A673 (cell line): ENCODE measurements around the gene RPH3AL. TPM values are rescaled to one million over a fixed set of nuclear protein-coding genes. Genes with fewer than 3 reads are reported as not detected.

ENCODE experiments used
- Bru-seq: library from RNA; stranded (reverse); fragments of 400-500 nt; gene quantifications from one replicate; lab custom pipeline; 2021; lab: Mats Ljungman, UMichigan
- BruChase-seq, 2 experiments: library from RNA; stranded (reverse); fragments of 400-500 nt; gene quantifications; one replicate each; lab custom pipeline; 2021; lab: Mats Ljungman, UMichigan
- BruUV-seq: library from RNA; stranded (reverse); fragments of 400-500 nt; replicated peaks from 2 replicates; lab custom pipeline; 2021; lab: Mats Ljungman, UMichigan
- CTCF ChIA-PET: fragments of 300-600 bp; sonication (Branson Sonifier 250); formaldehyde crosslinking; loops from one replicate; lab custom pipeline; 2022; ENCODE audit warnings: antibody characterized with exemption; lab: Charles Lee
- POLR2A ChIA-PET: fragments of 300-600 bp; sonication (Branson Sonifier 250); formaldehyde crosslinking; loops from one replicate; lab custom pipeline; 2022; ENCODE audit warnings: antibody characterized with exemption; ENCODE audit not compliant: low non-redundant PET; lab: Charles Lee
- DNase-seq: peaks from one replicate; pipeline ENCODE4 v3.0.0-alpha.2; 2015; ENCODE audit warnings: low spot score
- H3K27ac ChIP-seq: fragments of 200-600 bp; sonication (generic); 2 replicates; pipeline ENCODE4 v1.5.1; 2016; ENCODE audit warnings: mixed run types, low read depth, mild to moderate bottlenecking, mixed read lengths, antibody characterized with exemption, low read length; ENCODE audit not compliant: poor library complexity, severe bottlenecking
- H3K27me3 ChIP-seq: fragments of 200-600 bp; sonication (generic); replicated peaks from 2 replicates; pipeline ENCODE4 v1.6.1; 2017; ENCODE audit warnings: mixed run types, low read depth, mild to moderate bottlenecking, mixed read lengths, antibody characterized with exemption, low read length; ENCODE audit not compliant: insufficient read depth, poor library complexity
- H3K36me3 ChIP-seq: fragments of 200-600 bp; sonication (generic); 2 replicates; pipeline ENCODE4 v1.6.1; 2016; ENCODE audit warnings: mixed run types, mild to moderate bottlenecking, mixed read lengths, antibody characterized with exemption, low read length; ENCODE audit not compliant: insufficient read depth, poor library complexity, severe bottlenecking
- H3K4me1 ChIP-seq: fragments of 200-600 bp; sonication (generic); 2 replicates; pipeline ENCODE4 v1.6.1; 2017; ENCODE audit warnings: mixed run types, mild to moderate bottlenecking, mixed read lengths, antibody characterized with exemption, low read length; ENCODE audit not compliant: insufficient read depth, poor library complexity, severe bottlenecking
- H3K4me3 ChIP-seq: fragments of 200-600 bp; sonication (generic); 2 replicates; pipeline ENCODE4 v1.5.1; 2016; ENCODE audit warnings: low read depth, mixed run types, mild to moderate bottlenecking, mixed read lengths, low read length; ENCODE audit not compliant: poor library complexity, severe bottlenecking
- H3K9me3 ChIP-seq: fragments of 200-600 bp; sonication (generic); 2 replicates; pipeline ENCODE4 v1.6.1; 2016; ENCODE audit warnings: mixed run types, low read depth, mild to moderate bottlenecking, mixed read lengths, antibody characterized with exemption, low read length; ENCODE audit not compliant: poor library complexity, severe bottlenecking
- EZH2 ChIP-seq: fragments of 200-600 bp; sonication (generic); IDR thresholded peaks from 2 replicates; pipeline ENCODE4 v1.6.1; 2017; ENCODE audit warnings: borderline replicate concordance, low read depth, mild to moderate bottlenecking, mixed read lengths, antibody characterized with exemption, low read length; ENCODE audit not compliant: poor library complexity, severe bottlenecking
- intact Hi-C: fragments of 100-400 bp; cut with micrococcal nuclease; formaldehyde crosslinking; loops from one replicate; pipeline ENCODE4 v1.10.0; 2022; ENCODE audit not compliant: unreplicated experiment
- long read RNA-seq: library from polyadenylated mRNA; stranded (forward); transcript quantifications from one replicate; pipeline ENCODE4 v2.0.0, GENCODE V29; 2022
- total RNA-seq: library from RNA; stranded (reverse); gene quantifications from 2 replicates; pipeline ENCODE4 v1.2.3, GENCODE V29; 2021
- TF ChIP-seq, protein P1 (sequence below): fragments of 300-800, 200-600 bp; sonication (generic); conservative IDR thresholded peaks from 2 replicates; pipeline ENCODE4 v1.5.1; 2017; ENCODE audit warnings: low read depth, mild to moderate bottlenecking, antibody characterized with exemption, low read length, moderate library complexity, mixed read lengths

RPH3AL gene, protein sequence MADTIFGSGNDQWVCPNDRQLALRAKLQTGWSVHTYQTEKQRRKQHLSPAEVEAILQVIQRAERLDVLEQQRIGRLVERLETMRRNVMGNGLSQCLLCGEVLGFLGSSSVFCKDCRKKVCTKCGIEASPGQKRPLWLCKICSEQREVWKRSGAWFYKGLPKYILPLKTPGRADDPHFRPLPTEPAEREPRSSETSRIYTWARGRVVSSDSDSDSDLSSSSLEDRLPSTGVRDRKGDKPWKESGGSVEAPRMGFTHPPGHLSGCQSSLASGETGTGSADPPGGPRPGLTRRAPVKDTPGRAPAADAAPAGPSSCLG
- total RNA-seq (0.82 and 1.3 TPM in 2 replicates), Bru-seq, nascent RNA (percentile 20 among the genes with signal in this experiment), BruChase-seq, experiment 1, labeled RNA remaining after a 2-hour chase (percentile 18 among the genes with signal in this experiment), BruChase-seq, experiment 2, labeled RNA remaining after a 6-hour chase (percentile 22 among the genes with signal in this experiment)
- long read RNA-seq, partial matches to known transcripts: 0 of 2 reads
- long read RNA-seq, other reads (novel, unspliced or antisense): 2 of 2 reads

GRCh38 chr17:352421-353212 lies at the start of gene RPH3AL:
TSS of gene RPH3AL (minus strand) at chr17:352807. CDS start at chr17:327543, 25,264 bp downstream.
- Histone ChIP-seq H3K36me3 (no peaks in the 10 kb centered on the region), H3K4me1 (no peaks in the 10 kb centered on the region), H3K4me3 (no peak within 1 kb of the TSS), H3K9me3 (no peaks in the 10 kb centered on the region), H3K27ac (peak within 1 kb of the TSS; percentile 42), H3K27me3 (no peaks in the 10 kb centered on the region)
- no peak for DNase-seq
- ChIA-PET POLR2A (interaction anchor here (0.6 kb wide), 1 partner anchor 103 kb away, joined by 13 read pairs; no protein-coding TSS in a partner anchor), CTCF (no interaction called here)
- no TSS peak for BruUV-seq
- TF ChIP-seq, protein P1, sequence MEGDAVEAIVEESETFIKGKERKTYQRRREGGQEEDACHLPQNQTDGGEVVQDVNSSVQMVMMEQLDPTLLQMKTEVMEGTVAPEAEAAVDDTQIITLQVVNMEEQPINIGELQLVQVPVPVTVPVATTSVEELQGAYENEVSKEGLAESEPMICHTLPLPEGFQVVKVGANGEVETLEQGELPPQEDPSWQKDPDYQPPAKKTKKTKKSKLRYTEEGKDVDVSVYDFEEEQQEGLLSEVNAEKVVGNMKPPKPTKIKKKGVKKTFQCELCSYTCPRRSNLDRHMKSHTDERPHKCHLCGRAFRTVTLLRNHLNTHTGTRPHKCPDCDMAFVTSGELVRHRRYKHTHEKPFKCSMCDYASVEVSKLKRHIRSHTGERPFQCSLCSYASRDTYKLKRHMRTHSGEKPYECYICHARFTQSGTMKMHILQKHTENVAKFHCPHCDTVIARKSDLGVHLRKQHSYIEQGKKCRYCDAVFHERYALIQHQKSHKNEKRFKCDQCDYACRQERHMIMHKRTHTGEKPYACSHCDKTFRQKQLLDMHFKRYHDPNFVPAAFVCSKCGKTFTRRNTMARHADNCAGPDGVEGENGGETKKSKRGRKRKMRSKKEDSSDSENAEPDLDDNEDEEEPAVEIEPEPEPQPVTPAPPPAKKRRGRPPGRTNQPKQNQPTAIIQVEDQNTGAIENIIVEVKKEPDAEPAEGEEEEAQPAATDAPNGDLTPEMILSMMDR: no peak
- no peak for TF ChIP-seq EZH2
- intact Hi-C loops: no loop called here

DNA sequence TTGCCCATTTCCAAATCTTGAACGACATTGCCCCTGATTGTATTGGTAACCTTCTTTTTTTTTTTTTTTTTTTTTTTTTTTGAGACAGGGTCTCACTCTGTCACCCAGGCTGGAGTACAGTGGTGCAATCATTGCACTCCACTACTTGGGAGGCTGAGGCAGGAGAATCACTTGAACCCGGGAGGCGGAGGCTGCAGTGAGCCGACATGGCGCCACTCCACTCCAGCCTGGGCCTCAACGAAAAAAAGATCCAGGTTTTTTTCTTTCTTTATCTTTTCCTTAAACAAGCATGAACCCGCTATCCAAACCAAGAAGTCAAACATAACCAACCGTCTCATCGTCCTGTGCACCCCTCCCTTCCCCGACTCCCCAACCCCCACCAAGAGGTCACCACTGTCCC lies 47.6 kb upstream of the RPH3AL start:
- no TSS peak for BruUV-seq
- H3K9me3 ChIP-seq: no peaks in the 10 kb centered on the region
- no peaks in the 10 kb centered on the region for H3K36me3 ChIP-seq
- H3K4me1 ChIP-seq: no peaks in the 10 kb centered on the region
- intact Hi-C loops: no loop called here
- H3K27me3 ChIP-seq: no peaks in the 10 kb centered on the region
- DNase-seq: no peak
- CTCF ChIA-PET: interaction anchor here (1.2 kb wide), 1 partner anchor 12 kb away, joined by 3 read pairs; no protein-coding TSS in a partner anchor
- no peak overlapping the region for H3K4me3 ChIP-seq
- POLR2A ChIA-PET: no interaction called here
- H3K27ac ChIP-seq: no peak overlapping the region
- TF ChIP-seq EZH2: no peak
- TF ChIP-seq, protein P1: no peak

DNA sequence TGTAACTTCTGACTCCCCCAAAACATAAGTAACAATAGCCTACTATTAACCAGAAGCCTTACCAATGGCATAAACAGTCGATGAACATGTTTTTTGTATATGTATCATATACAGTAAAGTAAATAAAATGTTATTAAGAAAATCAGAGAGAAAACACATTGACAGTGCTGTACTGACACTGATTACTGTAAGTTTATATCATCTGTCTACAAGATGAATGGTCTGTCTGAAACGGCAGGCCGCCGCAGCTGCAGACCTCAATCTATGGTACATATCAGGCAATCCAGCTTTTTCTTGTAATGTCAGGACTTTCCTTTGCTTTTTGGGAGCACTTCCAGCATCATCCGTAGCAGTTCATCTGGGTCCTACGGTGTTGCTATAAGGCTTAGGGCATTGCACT lies 44.2 kb upstream of the RPH3AL start:
- intact Hi-C loops: no loop called here
- no peak overlapping the region for H3K27ac ChIP-seq
- ChIA-PET POLR2A (no interaction called here), CTCF (no interaction called here)
- H3K9me3 ChIP-seq: no peaks in the 10 kb centered on the region
- no peaks in the 10 kb centered on the region for H3K27me3 ChIP-seq
- no peak overlapping the region for H3K4me3 ChIP-seq
- no peaks in the 10 kb centered on the region for H3K36me3 ChIP-seq
- BruUV-seq: no TSS peak
- TF ChIP-seq, protein P1: no peak
- TF ChIP-seq EZH2: no peak
- H3K4me1 ChIP-seq: no peaks in the 10 kb centered on the region
- DNase-seq: no peak
